Stimulated activated CD4-positive, alpha-beta T cell treated with anti-CD3 and anti-CD28 coated beads, Interleukin-2, amount 100 ng/mL, for 48 hours (primary cell): ENCODE measurements around the gene EGFL8.

Experiments
- DNase-seq, 2 donors: peaks; one replicate each; pipeline ENCODE4 v3.0.0-alpha.2; 2020

The EGFL8 gene

DNA sequence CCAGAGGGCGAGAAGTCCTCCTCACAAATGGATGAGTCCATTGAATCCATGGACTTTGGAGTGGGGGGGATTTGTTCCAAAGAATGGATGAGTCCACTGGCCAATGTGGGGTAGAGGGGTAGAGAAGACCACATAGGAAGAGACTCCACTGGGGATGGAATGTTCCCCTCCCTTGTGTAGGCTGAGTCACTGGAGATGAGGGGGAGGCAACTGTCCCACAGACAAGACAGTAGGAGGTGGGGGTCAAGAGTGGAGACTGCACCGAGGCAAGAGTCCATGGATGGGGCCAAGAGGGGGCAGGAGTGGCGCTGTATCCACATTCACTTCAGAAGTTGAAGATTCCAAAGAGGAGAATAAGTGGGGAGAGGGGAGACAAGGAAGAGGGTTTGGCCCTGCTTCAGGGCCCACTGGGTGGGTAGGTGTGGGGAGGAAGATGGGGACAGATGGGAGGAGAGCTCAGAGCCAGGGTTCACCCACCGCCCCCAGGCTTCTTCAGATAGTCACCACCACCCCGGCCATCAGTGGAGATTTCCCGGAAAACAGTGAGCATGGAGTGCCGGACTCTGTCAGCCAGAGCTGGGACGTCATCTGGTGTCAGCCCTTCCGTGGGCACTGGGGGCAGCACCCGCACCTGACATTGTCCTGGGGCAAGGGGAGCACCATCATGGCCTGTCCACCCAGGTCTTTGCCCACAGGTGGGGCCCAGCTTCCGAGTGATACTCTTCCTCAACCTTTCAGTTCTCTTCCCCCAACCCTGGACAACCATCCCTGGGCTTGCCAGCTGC, 4.6 kb downstream of the EGFL8 start:
- no peak for DNase-seq

DNA sequence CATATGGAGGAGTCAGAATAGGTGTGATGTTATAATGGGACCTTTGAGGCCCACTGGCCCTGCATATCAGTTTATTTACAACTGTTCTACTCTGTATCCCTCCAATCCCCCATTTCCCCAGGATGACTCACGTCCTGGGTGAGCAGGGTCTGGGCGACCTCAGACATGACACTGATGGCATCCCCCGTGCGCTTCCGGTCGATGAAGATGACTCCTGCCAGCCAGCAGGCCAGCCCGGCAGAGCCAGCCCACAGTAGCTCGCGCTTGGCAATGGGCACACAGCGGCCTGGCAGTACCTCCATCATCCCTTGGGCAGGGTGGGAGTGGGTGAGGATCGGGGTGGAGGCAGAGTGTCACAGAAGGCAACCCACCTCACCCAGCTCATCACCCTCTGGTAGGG, 5.9 kb downstream of the EGFL8 start:
- no peak for DNase-seq

DNA sequence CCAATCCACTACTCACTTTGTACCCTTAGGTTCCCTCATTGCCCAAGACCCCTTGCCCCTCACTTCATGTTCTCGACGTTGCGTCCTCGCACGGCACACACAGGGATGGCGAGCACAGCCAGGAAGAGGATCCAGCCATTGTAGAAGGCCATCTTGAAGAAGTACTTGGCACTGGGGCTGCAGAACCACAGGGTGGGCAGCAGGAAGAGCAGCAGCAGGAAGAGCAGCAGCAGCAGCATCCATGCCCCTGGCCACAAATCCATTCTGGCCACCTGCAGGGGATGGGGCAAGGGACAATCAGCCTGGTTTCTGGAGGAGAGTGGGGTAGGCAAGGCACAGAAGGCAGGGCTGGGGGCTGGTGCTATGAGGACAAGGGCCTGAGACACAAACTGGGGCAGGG, 6.8 kb downstream of the EGFL8 start:
- no peak for DNase-seq

DNA sequence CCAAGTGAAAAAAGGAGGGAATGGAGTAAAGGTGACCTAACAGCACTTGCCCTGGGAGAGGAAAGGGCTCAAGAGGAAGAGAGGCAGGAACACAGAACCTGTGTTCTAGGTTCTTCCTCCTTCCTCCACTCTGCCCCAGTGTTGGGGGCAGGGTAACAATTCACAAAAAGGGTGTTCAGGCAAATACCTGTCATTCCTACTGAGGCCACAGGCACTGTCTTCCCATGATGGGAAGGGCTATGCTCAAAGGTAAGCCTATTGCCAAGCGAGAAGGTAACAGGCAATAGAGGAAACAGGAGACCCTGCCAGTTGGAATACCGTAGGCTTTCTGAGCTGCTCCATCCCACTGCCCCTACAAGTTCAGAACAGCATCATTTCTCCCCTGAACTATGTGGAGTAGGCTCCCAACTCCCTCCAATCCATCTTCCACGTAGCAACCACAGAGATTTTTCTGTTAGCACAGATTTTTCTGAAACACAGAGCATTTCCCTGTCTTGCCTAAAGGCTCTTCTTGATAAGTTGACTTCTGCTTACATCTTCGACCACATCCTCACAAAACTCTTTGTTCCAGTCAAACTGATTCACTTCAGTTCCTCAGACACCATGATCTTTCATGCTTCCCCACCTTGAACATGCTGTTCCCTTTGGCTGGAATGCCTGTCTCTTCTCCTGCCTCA, 8.8 kb downstream of the EGFL8 start:
- no peak for DNase-seq

DNA sequence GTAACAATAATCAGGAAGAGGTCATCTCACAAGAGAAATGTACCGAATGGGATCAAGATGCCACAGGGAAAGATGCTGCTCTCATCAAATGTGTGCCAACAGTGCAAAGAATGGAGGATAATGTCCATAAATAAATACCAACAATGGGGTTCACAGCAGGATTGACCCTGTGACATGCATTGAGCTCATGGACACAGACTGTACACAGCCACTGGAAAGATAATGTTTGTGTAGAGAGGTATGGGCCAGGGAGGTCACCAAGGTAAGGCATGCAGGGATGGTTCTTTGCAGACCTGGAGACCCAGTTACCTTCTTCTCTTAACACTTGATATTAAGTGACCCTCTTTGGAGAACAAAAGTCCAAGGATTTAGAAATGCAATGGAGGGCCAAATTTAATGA, 10.0 kb downstream of the EGFL8 start:
- DNase-seq: no peak

DNA sequence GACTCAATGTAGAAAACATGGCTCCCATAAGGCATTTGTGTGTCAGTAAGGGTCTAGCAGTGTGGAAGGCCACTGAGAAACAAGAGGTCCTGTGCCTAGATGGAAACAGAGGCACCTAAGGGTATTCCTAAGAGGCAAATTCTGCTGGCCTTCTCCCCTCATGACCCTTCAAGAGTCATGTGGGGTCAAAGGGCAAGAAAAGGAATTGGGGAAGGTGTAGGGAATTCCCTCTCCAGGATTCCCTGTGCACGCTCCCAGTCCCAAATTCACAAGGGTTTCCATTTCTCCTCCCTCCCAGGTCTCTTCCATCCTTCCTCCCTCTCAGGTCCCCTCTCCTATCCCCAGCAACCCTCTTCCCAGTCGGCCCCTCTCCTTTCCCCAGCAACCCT, 10.9 kb downstream of the EGFL8 start:
- no peak for DNase-seq

DNA sequence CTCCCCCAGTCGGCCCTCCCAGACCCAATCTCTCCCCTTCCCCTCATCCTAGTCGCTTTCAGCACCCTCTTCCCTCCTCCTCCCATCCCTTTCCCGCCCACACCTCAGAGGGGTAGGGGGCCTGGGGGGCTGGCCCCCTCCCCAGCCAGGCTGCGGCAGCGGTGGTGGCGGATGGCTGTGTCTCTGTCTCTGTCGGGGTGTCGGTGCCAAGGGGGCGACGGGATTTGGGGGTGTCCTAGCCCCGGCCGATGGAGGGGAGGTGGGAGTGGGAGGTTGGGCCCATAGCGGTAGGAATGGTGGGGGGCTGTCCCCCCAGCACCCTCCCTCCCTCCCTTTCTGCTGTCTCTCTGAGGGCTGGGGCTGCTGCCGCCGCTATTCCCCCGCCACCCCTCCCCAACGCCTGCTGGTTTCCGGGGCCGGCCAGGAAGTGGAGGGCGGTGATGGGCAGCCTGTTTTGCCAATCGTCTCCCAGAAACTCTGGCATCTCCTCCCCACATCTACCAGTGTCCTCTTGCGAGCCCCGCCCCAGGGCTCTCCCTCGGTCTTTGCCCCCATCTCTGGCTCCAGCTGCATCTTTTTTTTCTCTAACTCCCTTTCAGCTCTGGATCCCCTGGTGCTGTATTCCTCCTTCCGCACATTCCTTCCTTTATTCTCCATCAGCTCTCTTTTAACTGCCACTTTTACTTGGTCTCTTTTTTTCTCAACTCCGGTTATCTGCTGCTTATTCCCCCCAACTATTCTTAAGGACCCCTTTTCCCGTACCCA, 11.5 kb downstream of the EGFL8 start, which contains the start of gene AGPAT1:
Gene AGPAT1, minus strand, starts transcription at position 374 of the 765 bp plus-strand sequence. CDS start 4,588 bp downstream, outside the sequence.
- DNase-seq: peak; percentile 96 to 98

DNA sequence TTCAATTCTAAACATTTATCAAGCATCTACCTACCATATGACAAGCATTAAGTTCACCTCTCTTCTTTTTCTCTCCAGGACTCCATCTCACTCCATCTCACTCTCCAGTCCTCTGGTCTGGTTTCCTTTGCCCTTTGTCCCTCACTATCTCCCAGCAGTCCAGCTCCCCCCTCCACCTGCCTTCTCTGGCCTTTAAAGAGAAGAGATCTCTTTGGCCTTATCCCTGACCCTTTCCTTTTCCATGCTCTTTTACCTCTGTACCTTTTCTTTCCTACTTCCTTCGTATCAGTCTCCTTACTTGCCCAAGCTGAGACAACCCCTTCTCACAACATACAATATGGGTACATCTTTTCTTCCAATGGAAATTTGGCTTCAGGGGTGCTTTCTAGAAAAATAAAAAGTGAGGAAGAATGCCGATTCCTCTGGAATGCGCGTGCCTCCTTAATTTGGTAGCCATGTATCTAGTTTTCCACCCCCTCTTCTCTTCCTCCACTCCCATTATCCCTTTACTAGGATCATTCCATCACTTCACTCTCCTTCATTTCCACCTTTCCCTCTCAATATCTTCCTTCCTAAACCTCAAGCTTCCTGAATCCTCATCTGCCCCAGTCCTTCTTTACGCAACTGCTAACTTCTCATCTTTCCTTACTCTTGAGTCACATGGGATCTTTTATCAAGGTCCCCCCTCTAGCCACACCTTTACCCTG, 12.2 kb downstream of the EGFL8 start:
- DNase-seq: no peak

DNA sequence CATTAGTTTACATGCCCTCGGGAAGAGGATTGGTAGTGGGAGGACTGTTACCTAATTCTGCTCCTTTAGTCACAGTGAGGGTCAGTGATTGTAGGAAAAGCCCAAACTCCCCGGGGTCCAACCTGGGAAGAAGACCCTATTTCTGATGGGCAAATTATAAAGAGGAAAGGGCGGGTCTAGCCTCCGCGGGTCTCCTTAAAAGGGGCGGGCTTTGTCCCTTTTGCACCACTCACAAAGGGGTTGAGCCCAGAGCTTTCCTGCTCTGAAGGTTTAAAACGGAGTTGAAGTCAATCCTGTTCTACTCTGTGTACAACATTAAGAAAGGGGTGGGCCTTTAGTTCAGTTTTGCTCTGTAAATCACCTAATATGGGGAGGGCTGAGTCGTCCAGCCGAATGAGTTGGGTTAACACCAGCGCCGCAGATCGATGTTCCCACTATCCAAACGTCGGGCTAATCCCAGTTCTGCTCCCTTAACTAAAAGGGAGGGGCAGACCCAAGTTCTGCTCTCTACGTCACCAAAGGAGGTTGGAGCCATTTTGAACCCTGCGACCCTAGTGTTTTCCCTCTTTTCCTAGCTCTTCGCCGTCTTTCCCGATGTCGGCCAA, 12.9 kb downstream of the EGFL8 start:
- DNase-seq: no peak

DNA sequence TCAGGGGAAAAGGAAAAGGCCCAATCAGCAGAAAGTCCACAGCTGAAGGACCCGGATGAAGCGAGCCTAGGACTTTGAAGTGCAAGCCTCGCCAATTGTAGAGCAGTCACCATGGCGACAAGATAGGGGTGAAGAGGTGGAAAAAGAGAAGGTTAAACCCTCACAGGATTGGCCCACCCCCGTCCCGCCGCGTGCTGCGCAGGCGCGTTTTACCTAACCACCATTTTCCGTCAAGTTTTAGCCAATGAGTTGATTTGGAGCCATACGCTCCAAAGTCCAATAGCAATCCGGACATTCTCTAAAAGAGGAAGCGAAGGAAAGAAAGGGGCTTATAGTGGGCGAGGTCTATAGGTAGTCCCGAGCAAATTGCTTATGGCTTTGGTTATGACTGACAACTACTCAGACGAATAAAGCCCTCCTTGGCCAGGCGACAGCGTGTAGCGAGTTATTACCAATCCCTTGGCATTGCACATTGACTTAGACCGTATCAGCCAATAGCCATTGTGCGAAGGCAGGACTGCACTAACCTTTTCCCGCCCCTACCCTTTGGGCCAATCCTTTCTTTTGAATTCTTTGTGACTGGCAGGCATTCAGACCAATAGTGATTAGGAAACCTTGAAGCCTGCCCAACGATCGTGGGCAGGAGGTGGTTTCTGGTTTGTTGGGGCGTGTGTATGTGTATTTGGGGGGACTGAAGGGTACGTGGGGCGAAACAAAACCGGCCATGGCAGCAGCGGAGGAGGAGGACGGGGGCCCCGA, 13.6 kb downstream of the EGFL8 start, which contains the start of gene RNF5:
Gene RNF5, plus strand, starts transcription at position 618 of the 759 bp plus-strand sequence. Its CDS starts 107 bp downstream, at position 725.
- peak; percentile 79 to 86 for DNase-seq

DNA sequence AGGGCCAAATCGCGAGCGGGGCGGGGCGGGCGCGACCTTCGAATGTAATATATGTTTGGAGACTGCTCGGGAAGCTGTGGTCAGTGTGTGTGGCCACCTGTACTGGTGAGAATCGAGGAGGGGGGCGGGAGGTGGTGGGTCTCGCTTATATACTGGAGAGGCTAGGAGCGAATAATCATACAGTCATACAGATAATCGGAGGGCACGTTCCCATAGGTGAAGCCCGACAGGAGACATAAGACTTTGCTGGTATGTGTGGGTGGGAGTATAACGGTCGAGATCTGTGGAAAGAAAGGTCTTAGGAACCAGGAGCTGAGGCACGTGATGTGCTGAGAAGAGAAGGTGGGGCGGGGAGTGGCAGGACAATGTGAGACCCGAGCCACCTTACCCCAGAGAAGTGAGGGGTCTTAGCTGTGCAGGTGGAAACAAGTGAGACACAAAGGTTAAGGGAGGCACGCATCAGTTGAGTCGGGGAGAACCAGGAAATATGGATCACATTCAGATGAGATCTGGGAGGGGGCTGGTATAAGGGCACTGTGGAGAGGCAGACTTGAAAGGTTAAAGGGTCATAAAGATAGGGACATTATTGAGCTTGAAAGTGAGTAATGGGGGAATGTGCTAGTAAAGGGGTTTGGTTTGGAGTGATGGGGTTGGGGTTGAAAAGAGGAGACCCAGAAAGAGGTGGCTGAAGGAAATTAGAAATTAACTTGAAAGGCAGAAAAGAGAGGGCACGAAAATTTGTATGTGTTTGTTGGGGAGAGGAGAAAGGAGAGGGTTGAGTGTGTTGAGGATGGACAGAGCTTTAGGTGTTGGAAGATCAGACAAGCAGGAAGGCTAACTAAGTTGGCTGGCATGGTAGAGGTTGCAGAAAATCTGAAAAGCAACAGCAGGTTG, 14.4 kb downstream of the EGFL8 start:
- DNase-seq: no peak

DNA sequence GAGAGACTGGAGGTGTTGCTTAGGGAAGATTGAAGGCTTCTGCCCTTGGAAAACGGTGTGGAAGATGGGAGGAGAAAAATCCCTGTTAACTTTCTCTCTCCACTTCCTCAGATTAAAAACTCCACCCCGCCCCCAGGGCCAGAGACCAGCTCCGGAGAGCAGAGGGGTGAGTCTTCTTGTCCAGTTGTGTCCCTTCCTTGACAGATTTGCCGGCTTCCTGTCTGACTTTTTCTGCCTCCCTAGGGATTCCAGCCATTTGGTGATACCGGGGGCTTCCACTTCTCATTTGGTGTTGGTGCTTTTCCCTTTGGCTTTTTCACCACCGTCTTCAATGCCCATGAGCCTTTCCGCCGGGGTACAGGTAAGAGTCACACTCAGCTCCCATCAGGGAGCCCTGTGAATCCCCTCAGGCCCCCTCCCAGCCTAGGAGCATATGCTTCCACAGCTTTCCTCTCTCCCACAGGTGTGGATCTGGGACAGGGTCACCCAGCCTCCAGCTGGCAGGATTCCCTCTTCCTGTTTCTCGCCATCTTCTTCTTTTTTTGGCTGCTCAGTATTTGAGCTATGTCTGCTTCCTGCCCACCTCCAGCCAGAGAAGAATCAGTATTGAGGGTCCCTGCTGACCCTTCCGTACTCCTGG, 15.5 kb downstream of the EGFL8 start:
- DNase-seq: no peak

DNA sequence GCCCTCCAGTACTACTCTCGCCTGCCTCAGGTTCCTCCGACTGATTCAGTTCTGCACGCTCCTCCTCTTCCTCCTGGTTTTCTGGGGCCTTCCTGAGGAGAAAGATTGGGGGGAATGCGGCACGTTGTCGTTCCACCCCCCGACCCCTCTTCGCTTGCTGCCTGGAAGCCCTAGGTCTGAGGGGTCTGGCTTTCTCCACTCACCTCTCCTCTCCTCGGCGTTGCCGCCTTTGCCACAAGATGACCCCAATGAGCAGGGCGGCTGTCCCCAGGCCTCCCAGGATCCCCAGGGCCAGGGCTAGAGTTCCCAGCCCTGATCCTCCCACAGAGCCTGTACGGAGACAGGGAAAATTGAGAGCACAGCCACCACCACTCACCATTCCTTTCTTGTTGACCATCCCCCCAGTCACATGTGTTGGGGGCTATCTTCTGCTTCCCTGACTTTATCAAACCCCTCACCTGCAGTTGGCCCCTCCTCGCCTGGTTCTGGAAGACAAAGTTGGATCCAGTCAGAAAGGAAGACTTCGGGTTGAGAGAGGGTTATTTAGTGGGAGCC, 16.8 kb downstream of the EGFL8 start:
- DNase-seq: no peak

DNA sequence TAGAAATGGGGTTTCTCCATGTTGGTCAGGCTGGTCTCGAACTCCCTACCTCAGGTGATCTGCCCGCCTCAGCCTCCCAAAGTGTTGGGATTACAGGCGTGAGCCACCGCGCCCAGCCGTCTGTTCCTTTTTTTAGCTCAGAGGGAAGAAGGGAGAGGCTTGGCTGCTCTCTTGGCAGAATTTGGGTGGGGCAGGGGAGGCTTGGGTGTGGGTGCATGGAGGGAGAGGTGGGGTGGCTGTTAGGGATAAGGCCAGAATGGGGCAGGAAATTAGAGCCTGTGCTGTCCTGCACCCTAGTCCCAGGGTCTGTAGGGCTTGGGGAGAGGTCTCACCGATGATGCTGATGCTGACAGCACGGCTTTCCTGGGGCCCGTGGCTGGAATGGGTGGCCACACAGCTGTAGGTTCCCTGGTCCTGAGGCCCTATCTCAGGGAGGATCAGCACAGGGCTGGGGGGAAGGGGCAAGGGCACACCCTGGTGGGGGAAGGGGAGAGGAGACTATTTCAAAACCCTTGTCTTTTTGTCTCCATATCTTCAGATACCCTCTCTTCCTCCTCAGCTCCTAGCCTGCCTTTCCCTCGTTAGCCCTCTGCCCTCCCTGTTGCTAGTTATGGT, 17.6 kb downstream of the EGFL8 start:
- DNase-seq: no peak

DNA sequence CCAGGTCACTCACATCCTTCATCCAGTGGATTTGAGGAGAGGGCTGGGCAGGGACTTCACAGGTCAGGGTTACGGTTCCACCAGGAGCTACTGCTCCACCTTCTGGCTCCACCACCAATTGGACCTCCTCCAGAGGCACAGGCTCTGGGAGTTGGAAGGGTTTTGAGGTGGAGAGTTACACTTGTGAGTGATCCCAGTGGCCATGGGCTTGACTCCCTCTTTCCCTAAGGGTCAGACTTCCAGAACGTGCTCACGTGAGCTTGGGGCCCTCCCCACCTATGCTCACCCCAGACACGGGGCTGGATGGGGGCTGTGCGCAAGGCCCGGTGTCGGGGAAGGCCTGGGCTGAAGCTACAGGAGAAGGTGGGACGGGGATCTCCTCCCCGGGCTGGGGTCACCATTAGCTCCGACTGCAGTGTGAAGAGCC, 18.2 kb downstream of the EGFL8 start:
- DNase-seq: no peak

DNA sequence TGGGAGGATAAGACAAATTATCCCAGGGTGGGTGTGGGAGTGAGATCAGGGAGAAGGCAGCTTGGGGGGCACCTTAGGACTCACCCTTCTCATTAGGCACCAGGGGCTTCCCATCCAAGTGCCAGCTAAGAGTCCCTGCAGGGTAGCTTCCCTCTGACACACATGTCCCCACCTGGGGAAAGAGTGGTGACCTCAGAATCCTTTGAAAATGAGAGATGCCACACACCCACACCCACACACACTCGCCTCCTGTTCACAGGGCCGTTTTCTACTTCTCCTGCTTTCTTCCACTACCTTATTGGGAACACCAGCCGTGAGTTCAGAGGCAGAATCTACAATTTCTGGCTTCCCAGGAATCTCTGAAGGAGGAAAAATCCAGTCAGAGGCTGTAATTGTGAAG, 18.6 kb downstream of the EGFL8 start:
- DNase-seq: no peak

DNA sequence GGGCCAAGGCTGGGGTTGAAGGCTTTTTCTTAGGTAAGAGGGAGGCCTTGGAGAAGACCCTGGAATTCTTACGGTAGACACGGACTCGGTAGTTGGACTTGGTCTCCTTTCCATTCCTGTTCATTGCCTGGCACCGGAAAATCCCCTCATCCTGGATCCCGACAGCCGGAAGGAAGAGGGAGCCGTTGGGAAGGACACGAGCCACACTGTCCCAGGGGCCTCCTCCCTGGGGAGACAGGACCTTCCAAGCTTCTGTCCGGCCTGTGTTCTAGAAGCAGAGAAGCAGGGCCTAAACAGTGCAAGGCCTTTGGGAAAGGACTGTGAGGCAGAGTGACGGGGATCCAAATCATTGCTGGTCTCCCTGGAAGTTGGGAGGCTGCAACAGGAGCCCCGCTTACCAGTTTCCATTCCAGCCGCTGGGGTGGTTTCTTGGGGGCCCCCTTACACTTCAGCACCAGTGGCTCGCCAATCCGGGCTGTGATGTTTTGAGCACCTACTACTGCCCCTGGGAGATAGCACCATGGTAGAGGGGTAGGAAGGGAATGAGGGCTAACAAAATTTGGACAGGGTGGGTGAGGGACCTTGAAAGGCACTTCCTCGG, 19.2 kb downstream of the EGFL8 start:
- no peak for DNase-seq

DNA sequence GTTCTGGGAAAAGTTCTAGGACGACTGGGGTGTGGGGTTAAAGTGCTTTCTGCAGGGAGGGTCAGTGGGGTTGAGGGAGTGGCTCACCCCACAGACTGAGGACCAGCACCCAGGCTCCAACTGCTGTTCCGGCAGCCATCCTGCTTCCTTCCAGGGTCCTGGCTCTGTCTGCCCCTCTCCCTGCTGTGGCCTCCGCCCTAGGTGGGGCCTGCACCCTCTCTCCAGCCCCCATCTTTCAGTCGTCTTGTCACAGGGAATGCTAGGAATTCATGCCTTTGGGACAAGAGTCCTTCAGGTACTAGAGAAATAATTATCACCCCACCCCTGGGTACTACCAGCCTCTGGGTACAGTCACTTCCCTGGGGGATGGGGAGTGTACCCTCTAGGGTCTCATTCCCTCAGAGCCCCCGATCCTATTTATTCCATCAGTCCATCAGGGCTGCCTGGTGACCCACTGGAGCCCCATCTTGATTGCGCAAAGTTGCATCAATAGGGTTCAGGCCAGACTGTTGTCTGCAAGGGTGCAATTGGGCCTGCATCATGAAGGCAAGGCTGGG, 19.8 kb downstream of the EGFL8 start, which contains the start of gene AGER:
Gene AGER, minus strand, starts transcription at position 170 of the 557 bp plus-strand sequence. Its CDS starts 31 bp downstream, at position 139.
- DNase-seq: no peak
